GM19467 (cell line): Measurements from ENCODE around the gene CD163L1.
"Not testable (repeated sequence)": the region's sequence is repeated elsewhere in the genome, so short reads cannot be mapped to it uniquely, and the experiment has no call there.

Experiments used
- ATAC-seq: cut with Tn5 transposase; IDR thresholded peaks from one replicate; pipeline ENCODE4 v1.9.1; 2021; ENCODE audit warnings: mild to moderate bottlenecking, moderate library complexity; ENCODE audit not compliant: unreplicated experiment

Gene CD163L1

DNA sequence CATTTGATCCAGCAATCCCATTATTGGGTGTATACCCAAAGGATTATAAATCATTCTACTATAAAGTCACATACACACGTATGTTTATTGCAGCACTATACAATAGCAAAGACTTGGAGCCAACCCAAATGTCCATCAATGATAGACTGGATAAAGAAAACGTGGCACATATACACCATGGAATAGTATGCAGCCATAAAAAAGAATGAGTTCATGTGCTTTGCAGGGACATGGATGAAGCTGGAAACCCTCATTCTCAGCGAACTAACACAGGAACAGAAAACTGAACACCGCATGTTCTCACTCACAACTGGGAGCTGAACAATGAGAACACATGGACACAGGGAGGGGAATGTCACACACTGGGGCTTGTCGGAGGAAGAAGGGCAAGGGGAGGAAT is 106.2 kb downstream of the CD163L1 start:
- ATAC-seq = not testable (repeated sequence)

GRCh38 chr12:7327918-7328317 is 116.0 kb downstream of the CD163L1 start:
- no peak for ATAC-seq

DNA sequence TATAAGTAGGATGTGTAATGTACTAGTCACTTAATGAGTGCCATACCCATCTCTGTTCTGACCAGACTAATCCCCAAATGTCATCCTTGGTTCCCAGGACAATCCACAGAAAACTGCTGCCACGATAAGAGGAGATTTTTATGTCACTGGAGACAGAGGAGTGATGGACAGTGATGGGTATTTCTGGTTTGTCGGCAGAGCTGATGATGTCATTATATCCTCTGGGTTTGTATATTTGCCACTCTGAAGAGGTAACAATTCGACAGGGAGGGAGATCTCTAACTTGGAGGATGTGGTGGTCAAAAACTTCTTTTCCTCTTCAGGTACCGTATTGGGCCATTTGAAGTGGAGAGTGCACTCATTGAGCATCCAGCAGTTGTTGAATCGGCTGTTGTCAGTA is 119.8 kb downstream of the CD163L1 start:
- ATAC-seq = no peak

- no peak for ATAC-seq
These were observed 121.4 kb downstream of the CD163L1 start for GRCh38 chr12:7322599-7322998.

GRCh38 chr12:7321624-7322023 is 122.3 kb downstream of the CD163L1 start:
- no peak for ATAC-seq

GRCh38 chr12:7319930-7320329 is 124.0 kb downstream of the CD163L1 start:
- no peak for ATAC-seq

GRCh38 chr12:7310070-7310469 is 133.9 kb downstream of the CD163L1 start:
- no peak for ATAC-seq
